NCI-H345 (cell line): Measurements from ENCODE around the gene SERGEF.

Experiments
- DNase-seq: peaks from one replicate; lab custom pipeline; 2025; lab: John Stamatoyannopoulos, UW

The SERGEF gene

GRCh38 chr11:17771841-17772401 lies 240.9 kb downstream of the SERGEF start:
- DNase-seq = no peak

- DNase-seq = no peak
Observed at GRCh38 chr11:17771415-17771814, 241.4 kb downstream of the SERGEF start.

GRCh38 chr11:17770917-17771316 lies 241.9 kb downstream of the SERGEF start:
- no peak for DNase-seq

GRCh38 chr11:17770048-17770652 lies 242.7 kb downstream of the SERGEF start:
- no peak for DNase-seq

- no peak for DNase-seq
Observed at GRCh38 chr11:17769218-17769617, 243.6 kb downstream of the SERGEF start.

- DNase-seq = no peak
Observed at GRCh38 chr11:17768547-17768946, 244.3 kb downstream of the SERGEF start.

GRCh38 chr11:17767914-17768313 lies 244.9 kb downstream of the SERGEF start:
- no peak for DNase-seq

GRCh38 chr11:17767301-17767885 lies 245.5 kb downstream of the SERGEF start:
- DNase-seq = no peak

- DNase-seq = no peak
Observed at GRCh38 chr11:17766590-17766989, 246.3 kb downstream of the SERGEF start.

GRCh38 chr11:17766073-17766359 lies 246.8 kb downstream of the SERGEF start:
- no peak for DNase-seq

- no peak for DNase-seq
Observed at GRCh38 chr11:17765356-17766072, 247.3 kb downstream of the SERGEF start.

- DNase-seq = no peak
Observed at GRCh38 chr11:17764446-17765218, 248.2 kb downstream of the SERGEF start.

GRCh38 chr11:17763703-17764102 lies 249.1 kb downstream of the SERGEF start:
- DNase-seq = no peak

- no peak for DNase-seq
Observed at GRCh38 chr11:17763244-17763643, 249.6 kb downstream of the SERGEF start.

- DNase-seq = no peak
Observed at GRCh38 chr11:17762309-17762974, 250.4 kb downstream of the SERGEF start.

GRCh38 chr11:17760102-17761029 lies 252.5 kb downstream of the SERGEF start:
- DNase-seq = peak; percentile 51

- no peak for DNase-seq
Observed at GRCh38 chr11:17755891-17756290, 257.0 kb downstream of the SERGEF start.

- no peak for DNase-seq
Observed at GRCh38 chr11:17753641-17754040, 259.2 kb downstream of the SERGEF start.

- DNase-seq = no peak
Observed at GRCh38 chr11:17753153-17753552, 259.7 kb downstream of the SERGEF start.

GRCh38 chr11:17752144-17752543 lies 260.7 kb downstream of the SERGEF start:
- no peak for DNase-seq

- no peak for DNase-seq
Observed at GRCh38 chr11:17751558-17751957, 261.3 kb downstream of the SERGEF start.
